GM21447 (cell line): ENCODE measurements around the gene C11orf86.
"Not testable (repeated sequence)": the region's sequence is repeated elsewhere in the genome, so short reads cannot be mapped to it uniquely, and the experiment has no call there.

Experiments used
- ATAC-seq: cut with Tn5 transposase; IDR thresholded peaks from one replicate; pipeline ENCODE4 v1.9.1; 2021; ENCODE audit not compliant: unreplicated experiment

Gene C11orf86

GRCh38 chr11:66988741-66989140 is 13.6 kb downstream of the C11orf86 start:
- ATAC-seq = not testable (repeated sequence)

DNA sequence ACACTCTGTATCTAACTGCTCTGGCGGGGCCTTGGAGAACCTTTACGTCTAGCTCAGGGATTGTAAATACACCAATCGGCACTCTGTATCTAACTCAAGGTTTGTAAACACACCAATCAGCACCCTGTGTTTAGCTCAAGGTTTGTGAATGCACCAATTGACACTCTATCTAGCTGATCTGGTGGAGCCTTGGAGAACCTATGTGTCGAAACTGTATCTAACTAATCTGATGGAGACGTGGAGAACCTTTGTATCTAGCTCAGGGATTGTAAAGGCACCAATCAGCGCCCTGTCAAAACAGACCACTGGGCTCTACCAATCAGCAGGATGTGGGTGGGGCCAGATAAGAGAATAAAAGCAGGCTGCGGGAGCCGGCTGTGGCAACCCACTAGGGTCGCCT is 14.3 kb downstream of the C11orf86 start:
- not testable (repeated sequence) for ATAC-seq

- ATAC-seq = no peak
Observed at GRCh38 chr11:66992041-66992440, 16.9 kb downstream of the C11orf86 start.

DNA sequence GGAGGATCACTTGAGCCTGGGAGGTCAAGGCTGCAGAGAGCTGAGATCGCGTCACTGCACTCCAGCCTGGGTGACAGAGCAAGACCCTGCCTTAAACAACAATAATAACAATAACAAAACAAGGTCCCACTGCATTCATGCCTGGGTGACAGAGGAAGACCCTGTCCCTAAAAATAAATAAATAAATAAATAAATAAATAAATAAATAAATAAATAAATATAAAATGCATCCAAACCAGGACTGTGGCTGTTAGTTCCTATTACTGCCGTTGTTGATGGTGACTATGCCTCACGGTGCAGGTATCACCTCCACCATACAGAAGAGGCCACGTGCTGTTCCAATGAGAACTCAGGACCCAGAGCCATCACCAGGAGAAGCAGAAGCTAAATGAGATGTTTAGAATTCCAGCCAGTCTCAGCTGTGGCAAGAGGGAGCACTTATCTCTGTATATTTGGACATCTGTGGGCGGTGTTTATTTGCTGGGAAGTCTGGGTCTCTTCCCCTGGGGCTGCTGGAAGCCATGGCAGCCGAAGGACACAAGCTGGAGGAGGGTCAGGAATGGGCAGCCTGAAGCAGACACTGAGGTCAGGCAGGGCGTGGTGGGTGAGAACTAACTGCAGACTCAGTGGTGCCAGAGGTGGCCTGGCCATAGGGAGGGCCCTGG is 21.6 kb downstream of the C11orf86 start:
- no peak for ATAC-seq

- ATAC-seq = no peak
Observed at GRCh38 chr11:66999555-66999954, 24.5 kb downstream of the C11orf86 start.

DNA sequence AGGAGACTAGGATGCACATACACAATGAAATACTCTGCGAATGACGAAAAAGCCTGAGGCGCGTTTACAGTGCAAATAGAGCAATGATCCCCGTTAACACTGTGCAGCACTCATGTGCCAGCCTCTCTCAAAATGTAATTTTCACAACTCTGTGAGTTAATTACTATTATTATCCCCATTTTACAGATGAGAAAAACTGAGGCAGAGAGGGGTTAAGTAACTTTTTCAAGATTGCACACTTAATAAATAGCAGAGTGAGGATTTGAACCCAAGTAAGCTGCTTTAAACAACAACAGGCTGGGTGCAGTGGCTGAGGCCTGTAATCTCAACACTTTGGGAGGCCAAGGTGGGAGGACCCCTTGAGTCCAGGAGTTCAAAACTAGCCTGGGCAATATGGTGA is 26.2 kb downstream of the C11orf86 start:
- ATAC-seq = no peak

GRCh38 chr11:67002297-67002913 is 27.3 kb downstream of the C11orf86 start:
- no peak for ATAC-seq

- ATAC-seq = no peak
Observed at GRCh38 chr11:67002921-67003411, 27.9 kb downstream of the C11orf86 start.

GRCh38 chr11:67005200-67005599 is 30.1 kb downstream of the C11orf86 start:
- ATAC-seq = not testable (repeated sequence)

GRCh38 chr11:67006029-67006884 is 31.2 kb downstream of the C11orf86 start:
- ATAC-seq = no peak

DNA sequence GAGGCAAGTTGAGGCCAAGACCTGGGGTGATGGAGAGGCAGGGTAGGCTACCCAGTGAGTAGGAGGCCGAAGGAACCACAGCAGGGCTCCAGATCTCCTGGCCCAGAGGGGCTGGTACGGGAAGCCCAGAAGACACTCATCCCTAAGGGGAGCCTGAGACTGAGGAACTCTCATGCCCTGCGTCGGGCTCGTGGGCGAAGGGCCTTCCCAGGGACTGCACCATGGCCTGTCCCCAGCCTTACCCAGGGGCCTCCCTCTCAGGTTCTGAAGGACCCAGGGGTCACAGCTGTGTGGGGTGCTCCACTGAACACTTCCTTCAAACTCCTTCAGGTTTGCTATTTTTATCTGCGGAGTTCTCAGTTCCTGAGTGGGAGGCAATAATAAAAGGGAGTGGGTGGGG is 32.0 kb downstream of the C11orf86 start:
- no peak for ATAC-seq

DNA sequence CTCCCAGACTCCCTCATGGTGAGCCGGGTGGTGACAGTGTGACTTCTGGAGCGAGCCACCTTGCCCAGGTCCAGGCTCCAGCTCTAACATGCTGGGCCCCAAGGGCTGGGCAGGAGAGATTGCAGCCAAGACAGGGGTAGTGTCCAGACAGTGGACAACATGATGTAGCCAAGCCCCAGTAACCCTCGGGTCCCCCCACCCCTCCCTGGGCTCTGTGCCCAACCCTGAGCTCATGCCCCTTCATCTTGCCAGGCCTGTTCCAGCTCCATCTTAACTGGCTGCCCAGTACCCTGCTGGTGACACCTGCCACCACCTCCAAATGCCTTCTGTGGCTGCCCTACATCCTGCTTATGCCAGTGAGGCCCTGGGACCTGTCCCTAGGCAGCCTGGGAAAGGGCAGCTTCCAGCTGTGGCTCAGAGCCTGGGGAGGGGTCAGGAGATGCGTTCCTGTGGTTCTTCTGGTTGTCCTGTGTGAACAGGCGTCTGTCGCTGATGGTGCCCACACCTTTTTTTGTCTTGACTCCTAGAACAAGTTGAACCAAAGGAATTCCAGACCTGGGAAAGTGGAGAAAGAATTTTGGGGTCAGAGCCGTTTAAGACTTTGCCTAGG is 35.3 kb downstream of the C11orf86 start:
- no peak for ATAC-seq

DNA sequence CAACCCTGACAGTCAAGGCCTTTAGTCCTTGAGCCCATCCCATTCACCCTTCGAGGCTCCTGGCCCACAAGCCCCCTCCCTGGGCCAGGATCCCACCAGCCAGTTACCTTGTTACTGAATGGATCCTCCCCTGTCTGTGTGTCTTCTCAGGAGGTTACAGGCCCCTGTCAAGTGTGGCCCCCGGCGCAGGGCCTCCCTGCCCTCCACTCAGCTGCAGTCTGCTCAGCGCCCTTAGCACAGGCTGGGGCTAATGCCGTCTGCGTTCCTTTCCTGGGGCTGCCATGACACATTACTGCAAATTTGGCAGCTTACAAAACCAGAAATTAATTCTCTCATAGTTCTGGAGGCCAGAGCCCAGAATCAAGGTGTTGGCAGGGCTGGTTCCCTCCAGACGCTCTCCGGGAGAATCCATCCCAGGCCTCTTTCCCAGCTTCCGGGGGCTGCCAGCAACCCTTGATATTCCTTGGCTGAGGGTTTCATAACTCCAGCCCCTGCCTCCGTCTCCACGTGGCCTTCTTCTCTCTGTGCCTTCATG is 38.5 kb downstream of the C11orf86 start:
- no peak for ATAC-seq

DNA sequence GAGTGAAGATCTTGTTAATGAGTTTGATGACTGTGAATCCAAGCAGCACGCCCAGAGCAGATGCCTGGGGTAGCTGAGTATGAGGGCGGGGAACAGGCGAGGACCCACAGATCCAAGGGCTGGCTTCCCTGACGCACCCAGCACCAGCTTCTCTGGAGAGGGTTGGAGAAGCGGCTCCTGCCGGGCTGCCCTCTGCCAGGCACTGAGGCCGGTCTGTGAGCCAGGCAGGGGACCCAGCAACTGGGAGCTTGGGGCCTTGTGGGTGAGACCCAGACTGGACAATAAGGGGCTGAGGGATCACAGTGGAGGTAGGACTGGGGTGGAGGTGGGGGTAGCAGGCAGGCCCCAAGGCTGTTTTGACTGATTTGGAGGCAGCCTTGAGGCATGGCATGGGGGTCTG is 39.2 kb downstream of the C11orf86 start:
- ATAC-seq = no peak

DNA sequence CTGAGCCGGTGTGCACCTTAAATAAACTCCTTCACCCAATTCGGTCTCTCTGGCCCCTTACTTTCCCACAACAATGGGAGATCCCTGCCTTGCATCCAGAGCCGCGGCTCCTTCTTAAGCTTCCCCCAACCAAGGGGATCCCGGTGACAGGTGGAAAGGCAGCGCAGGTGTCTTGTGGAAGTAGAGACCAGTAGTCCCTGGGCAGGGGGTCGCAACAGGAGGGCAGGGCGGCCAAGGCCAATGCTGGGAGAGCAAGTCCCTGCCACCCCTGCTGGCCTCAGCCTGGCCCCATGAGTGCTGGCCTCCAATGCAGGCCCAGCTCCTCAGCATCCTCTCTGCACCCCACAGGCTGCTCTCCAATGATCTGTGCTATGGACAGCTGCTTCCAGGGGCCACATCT is 39.9 kb downstream of the C11orf86 start:
- ATAC-seq = no peak

- no peak for ATAC-seq
Observed at GRCh38 chr11:67016550-67016949, 41.4 kb downstream of the C11orf86 start.

DNA sequence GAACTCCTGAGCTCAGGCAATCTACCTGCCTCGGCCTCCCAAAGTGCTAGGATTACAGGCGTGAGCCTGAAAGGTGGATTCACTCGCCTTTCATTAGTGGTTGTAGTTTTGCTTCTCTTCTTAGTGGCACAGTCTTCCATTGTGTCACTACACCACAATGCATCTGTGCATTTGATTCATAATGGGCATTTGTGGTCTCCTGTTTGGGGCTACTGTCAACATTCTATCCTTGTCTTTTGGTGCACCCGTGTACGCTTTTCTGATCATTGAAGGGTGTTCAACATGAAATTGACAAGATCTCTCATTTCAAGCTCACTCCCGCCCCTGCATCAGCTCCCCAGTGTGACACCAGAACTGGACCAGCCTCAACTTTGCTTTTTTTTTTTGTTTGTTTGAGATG is 45.8 kb downstream of the C11orf86 start:
- ATAC-seq = no peak

DNA sequence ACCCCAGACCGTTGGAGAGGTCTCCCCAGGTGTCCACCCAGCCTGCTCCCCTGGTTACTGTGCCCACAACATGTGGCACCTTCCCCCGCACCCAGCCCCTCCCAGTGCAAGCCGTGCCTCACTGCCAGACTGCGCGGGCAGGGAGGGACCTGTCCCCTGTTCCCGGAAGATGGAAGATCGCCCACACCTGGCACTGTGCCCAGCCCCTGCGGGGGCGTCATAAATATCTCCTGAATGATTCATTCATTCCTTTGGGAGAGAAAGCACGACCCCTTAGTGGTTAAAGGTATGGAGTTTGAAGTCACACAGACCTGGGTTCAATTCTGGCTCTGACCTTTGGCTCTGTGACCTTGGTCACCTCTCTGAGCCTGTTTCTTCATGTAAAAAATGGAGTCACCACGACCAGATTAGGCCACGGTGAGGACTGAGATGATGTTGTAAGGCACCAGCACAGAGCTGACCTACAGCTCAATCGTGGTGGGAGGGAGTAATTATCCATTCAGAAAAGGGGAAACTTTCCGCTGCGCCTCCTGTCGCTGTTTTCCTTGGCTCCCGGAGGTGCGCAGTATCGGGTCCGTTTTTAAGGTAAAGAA is 47.3 kb downstream of the C11orf86 start:
- no peak for ATAC-seq

GRCh38 chr11:67022961-67023956 is 48.2 kb downstream of the C11orf86 start, which contains the start of gene SYT12:
Gene SYT12, plus strand, starts transcription at chr11:67023134. Its CDS starts 7,011 bp downstream, at chr11:67030145.
- ATAC-seq = no peak
